ENCODE measurements around the gene CNTROB.

The CNTROB gene, protein sequence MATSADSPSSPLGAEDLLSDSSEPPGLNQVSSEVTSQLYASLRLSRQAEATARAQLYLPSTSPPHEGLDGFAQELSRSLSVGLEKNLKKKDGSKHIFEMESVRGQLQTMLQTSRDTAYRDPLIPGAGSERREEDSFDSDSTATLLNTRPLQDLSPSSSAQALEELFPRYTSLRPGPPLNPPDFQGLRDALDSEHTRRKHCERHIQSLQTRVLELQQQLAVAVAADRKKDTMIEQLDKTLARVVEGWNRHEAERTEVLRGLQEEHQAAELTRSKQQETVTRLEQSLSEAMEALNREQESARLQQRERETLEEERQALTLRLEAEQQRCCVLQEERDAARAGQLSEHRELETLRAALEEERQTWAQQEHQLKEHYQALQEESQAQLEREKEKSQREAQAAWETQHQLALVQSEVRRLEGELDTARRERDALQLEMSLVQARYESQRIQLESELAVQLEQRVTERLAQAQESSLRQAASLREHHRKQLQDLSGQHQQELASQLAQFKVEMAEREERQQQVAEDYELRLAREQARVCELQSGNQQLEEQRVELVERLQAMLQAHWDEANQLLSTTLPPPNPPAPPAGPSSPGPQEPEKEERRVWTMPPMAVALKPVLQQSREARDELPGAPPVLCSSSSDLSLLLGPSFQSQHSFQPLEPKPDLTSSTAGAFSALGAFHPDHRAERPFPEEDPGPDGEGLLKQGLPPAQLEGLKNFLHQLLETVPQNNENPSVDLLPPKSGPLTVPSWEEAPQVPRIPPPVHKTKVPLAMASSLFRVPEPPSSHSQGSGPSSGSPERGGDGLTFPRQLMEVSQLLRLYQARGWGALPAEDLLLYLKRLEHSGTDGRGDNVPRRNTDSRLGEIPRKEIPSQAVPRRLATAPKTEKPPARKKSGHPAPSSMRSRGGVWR

DNA sequence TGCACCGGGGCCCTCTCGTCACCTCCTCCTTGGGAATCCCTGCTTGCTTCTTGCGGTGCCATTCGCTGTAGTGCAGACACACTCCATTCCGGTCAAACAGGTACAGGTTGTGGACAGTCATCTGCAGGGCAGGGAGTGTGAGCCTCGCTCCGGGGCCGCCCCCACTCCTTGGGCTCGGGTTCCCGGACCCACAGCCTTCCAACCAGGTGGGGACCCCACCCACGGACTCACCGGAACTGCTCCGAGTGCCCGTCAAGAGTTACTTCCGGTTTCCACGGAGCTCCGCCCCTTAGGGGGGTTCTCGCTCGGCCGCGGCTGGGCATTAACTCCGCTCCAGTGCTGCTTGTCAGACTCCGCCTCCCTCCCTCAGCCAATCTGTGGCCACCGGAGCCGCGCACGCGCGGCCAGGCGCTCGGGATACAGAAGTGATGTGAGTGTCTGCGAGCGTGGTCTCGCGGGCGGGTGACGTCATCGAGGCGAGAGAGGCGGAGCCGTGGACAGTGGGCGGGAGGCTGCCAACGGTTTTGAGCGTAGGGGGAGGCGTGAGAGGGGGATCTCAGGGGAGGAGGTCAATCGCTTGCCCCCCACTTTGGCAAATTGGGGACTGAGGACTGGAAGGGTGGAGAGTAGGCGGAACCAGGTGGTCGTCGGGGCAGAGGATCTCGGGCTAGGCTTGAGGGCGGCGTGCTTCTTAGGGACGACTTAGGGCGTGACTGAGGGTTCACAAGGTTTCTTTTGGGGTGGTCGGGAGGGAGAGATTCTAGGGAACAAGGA, at the start of gene CNTROB, which contains the start of gene TRAPPC1:
Gene CNTROB (plus strand): TSS at position 498 of the 774 bp plus-strand sequence. CDS start 874 bp downstream, outside the sequence.
Gene TRAPPC1 (minus strand): TSS at position 238 of the 774 bp plus-strand sequence. CDS start 117 bp downstream, at position 121.
- peak; percentile 87 to 92 for DNase-seq

- no peak for DNase-seq
These were observed 49.4 kb upstream of the CNTROB start for GRCh38 chr17:7882629-7883028.

GRCh38 chr17:7883781-7884386, 48.1 kb upstream of the CNTROB start:
- peak in 1 of 2 experiments; percentile 31 for DNase-seq

DNA sequence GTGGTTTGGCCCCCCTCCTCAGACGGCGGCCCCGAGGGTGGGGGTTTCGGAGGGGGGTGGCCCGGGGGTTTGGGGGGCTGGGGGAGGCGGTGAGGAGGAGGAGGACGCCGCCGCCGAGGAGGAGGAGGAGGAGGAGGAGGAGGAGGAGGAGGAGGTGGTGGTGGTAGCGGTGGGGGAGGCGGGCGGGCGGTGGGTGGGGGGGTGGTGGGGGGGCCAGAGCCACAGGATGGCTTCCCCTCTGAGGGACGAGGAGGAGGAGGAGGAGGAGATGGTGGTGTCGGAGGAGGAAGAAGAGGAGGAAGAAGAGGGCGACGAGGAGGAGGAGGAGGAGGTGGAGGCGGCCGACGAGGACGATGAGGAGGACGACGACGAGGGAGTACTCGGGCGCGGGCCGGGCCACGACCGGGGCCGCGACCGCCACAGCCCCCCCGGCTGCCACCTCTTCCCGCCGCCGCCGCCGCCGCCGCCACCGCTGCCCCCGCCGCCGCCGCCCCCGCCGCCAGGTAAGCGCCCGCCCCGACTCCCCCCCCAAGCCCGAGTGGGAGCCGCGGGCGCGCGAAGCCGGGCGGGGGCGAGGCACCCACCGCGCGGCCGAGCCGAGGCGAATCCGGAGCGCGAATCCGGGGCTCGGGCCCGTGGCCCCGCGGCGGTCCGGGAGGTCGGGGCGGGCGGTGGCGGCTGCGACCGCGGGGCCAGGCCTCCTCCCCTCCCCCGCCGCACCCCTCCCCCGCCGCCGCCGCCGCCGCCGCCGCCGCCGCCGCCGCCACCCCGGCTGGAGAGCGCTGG, 47.2 kb upstream of the CNTROB start:
- DNase-seq, result no peak

DNA sequence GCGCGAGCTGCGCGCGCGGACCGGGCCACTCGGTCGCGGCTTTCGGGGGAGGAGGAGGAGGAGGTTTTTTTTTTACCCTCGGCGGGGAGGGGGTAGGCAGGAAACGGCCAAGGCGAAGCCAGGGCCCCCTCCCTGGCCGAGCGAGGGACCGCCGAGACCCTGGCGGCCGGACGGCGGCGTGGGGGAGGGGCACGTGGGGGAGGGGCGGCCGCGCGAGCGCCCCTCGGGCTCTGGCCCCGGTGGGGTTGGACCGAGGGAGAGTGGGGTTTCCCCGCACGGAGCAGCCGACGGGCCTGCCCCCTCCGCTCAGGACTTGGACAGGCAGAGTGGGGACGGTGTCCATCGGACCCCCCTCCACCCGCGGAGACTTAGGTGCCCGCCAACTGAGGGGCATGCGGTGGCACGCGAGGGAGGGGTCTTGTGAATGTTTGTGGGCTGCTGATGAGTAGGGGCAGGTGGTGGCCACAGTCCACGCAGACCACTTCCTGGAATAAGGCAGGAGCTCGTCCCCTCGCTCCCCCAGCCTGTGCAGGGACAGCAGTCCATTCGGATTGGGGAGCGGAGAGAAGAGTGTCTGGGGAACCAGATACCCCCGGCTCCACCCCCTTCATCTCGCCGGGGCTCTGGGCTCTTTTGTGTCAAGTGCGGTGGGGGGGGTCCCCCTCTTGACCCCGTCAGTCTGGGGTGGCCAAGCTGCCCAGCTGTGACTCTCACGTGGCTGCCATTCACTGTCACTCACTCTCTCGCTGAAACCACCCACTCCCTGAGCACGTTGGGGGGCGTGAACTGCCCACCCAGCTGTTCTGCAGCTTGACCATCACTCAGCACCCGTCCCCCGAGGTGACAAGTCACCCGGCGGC, 46.4 kb upstream of the CNTROB start:
- peak; percentile 13 to 51 for DNase-seq

DNA sequence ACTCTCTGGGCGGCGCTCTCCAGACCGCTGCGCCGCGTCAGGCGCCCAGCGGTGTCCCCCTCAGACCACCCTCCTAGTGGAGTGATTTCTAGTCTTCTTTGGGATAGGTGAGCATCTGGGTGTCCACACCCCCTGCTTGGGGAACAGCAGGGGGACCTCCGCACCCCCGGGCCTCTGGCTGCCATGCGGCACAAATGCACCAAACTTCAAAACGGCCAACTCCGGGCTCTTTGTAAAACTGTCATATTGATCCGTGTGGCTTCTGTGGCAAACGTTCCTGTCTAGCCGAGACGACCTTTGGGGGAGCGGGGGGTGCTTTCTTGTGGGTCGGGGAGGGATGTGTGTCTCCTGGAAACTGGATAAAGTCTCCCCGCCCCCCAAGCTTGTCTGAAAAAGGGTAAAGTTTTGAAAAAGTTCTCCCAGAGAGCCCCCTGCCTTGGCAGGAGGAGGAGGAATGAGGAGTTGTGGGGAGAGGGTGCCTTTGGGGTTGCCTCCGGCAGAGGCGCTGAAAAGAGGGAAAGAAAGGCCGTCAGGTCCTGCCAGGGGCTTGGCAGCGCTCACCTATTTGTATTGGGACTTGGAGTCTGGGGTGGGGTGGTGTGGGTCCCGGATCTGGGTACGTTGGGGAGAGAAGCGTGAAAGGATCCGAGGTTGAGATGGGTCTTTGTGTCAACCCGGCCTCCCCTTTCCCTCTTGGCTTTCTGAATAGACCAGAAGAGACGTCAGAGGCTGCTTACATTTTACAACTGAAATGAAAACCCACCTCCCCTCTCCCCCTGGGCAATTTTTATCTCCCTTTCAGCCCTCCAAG, 45.6 kb upstream of the CNTROB start:
- peak in 1 of 2 experiments; percentile 16 for DNase-seq

GRCh38 chr17:7887038-7887481, 44.9 kb upstream of the CNTROB start:
- DNase-seq, result no peak

- peak; percentile 80 to 84 for DNase-seq
These were observed 44.4 kb upstream of the CNTROB start for GRCh38 chr17:7887482-7888183.

DNA sequence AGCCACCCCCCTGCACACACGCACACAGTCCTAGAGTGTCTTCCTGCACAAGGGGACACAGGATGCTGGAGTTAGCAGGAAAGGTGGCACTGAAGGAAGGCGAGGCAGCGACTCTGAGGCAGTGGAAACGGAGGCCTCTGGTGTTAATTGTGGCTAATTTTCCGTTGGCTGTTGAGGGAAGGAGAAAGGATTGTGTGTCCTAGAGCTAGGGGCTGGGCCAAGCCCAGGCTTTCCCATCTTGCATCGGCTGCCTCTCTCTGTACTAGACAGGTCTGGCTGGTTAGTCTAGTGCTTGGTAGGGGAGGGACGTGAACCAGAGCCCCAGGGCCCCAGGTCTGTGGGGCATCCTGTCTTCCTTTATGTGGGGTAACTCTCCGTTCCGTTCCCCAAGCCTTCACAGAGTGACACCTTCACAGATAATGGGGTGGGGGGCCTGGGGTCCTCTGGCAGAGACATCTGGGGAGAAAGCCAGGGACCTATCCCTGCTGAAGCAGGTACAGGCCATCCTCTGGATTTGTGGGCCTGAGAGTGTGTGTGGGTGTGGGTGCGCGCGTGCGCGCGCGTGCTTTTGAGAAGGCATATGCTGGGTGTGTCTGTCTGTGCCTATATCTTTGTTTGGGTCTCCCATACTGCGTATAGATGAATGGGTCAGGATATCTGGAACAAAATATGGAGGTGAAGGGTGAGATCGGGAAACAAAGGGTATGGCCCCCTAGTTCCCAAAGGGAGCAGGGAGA, 43.7 kb upstream of the CNTROB start, which contains the start of gene CHD3:
Gene CHD3 (plus strand): TSS at position 606 of the 737 bp plus-strand sequence. CDS start 212 bp downstream, outside the sequence.
- peak in 1 of 2 experiments; percentile 18 for DNase-seq

DNA sequence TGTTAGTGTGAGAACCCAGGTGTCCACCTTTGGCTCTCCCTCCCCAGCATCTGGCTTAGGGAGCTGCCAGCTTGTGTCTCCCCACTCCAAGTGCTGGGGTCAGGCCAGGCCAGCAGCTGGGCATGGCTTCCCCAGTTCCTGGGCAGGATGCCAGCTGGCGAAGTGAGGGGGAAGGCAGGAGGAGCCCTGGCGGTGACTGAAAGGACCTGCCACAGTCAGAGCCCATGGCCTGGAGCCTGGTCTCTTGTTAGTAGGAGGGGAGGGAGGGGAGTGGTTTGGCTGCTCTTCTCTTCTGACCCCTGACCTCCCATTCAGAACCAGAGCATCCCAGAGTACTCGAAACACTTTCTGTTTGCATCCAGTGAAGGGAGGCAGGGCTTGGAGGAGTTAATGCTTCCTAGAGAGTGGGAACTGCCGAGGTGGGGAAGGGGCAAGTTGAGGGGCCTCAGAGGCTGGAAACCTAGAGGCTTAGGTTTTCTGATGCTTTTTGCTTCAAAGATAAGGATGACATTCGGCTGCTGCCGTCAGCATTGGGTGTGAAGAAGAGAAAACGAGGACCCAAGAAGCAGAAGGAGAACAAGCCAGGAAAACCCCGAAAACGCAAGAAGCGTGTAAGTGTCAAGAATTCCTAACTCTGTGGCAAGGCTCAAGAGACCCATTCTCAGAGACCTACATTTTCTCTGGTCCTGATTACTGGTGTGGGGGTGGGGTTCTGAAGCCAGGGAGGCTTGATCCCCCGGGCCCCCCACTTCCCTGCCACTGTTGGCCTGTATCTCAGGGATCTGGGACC, 42.6 kb upstream of the CNTROB start:
- DNase-seq, result peak; percentile 83 to 90

DNA sequence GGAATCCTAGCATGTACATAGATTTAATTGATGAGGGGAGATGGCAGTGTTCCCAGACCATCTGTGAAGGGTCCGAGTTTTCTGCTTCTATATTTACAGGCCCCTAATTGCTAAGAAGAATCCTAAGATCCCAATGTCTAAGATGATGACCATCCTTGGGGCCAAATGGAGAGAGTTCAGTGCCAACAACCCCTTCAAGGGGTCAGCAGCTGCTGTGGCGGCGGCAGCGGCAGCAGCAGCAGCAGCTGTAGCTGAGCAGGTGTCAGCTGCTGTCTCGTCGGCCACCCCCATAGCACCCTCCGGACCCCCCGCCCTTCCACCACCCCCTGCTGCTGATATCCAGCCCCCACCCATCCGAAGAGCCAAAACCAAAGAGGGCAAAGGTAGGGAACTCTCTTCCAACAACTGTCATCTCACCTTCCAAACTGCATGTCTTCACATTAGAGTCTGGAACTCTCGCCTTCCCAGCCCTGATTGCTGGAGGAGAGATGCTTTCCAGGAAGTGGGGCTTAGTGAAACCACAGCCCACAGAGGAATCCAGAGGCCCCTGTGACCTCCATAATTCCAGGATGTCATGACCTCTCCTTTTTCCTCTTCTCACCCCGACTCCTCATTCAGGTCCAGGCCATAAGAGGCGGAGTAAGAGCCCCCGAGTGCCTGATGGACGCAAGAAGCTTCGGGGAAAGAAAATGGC, 38.7 kb upstream of the CNTROB start:
- peak in 1 of 2 experiments; percentile 22 for DNase-seq

GRCh38 chr17:7894226-7894625, 37.8 kb upstream of the CNTROB start:
- no peak for DNase-seq

- no peak for DNase-seq
These were observed 37.1 kb upstream of the CNTROB start for GRCh38 chr17:7894866-7895265.

GRCh38 chr17:7897090-7897489, 34.9 kb upstream of the CNTROB start:
- DNase-seq, result no peak

DNA sequence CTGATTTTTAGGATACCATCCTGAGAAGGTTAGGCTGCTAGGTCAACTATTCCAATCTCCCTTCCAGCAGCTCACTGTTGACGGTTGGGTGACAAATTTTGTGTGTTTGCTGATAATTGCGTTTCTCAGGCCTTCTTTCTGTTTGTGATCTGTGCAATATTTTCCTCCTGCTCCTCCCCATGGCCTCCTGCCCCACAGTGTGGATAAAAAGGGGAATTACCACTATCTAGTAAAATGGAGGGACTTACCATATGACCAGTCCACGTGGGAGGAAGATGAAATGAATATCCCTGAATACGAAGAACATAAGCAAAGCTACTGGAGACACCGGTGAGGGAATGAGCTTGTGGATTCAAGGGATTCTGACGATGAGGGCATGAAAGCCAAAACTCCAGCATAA, 34.2 kb upstream of the CNTROB start:
- peak in 1 of 2 experiments; percentile 5 for DNase-seq
